Measurements from ENCODE around the gene CMTM6. TPM values are rescaled to one million over a fixed set of nuclear protein-coding genes. Genes with fewer than 3 reads are reported as not detected.

Gene CMTM6, protein sequence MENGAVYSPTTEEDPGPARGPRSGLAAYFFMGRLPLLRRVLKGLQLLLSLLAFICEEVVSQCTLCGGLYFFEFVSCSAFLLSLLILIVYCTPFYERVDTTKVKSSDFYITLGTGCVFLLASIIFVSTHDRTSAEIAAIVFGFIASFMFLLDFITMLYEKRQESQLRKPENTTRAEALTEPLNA
- total RNA-seq: 59.3 and 107 TPM in 2 replicates

DNA sequence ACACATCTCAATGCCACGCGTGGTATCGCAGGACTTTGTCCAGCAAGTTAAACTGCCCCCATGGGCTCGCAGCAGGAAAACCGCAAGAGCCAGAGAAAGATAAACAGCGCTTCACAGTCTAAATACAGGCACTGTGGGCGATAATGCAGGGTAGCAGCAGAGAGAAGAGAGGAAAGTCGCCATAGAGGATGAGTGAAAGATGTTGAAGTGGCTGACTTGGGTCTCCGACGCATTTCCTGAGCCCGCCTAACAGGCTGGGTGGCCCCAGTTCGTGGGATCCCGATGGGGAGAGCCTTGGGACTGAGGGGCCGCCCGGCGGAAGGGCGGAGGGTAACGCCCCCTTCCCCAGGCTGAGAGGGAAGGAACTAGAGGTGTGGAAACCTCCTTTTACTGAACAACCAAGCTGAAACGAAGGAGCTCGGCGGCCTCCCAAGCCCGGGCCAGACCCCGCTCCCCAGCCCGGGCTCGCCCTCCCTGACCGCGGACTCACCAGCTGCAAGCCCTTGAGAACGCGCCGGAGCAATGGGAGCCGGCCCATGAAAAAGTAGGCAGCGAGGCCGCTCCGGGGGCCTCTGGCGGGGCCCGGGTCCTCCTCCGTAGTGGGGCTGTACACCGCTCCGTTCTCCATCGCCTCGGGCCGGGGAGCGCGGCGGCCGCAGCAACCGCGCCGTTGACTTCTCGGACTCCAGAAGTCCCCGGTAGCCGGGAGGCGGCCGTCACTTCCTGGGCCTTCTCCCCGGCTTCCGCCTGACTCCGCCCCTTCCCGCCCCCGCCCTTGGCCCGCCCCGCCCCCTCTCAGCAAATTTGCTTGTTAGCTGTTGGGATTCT is at the start of gene CMTM6:
TSS of gene CMTM6 (minus strand) at position 735 of the 828 bp plus-strand sequence. CDS start at position 628, 107 bp downstream.

Small RNA genes lying within 50 kb of the gene (small RNA-seq; reads per million reads assigned to genes)
- gene MIR548AY (ENCODE audit: low replicate concordance): not detected

Other genes with a start within 250 kb of the CMTM6 start
- 10.2 and 12.5 TPM in 2 replicates for gene CMTM7, start 111.0 kb downstream of the CMTM6 start, total RNA-seq
- 24.5 and 38.9 TPM in 2 replicates for gene DYNC1LI1, start 68.0 kb upstream of the CMTM6 start, total RNA-seq
- 25.4 and 26.9 TPM in 2 replicates for gene CNOT10, start 182.3 kb upstream of the CMTM6 start, total RNA-seq

Measured in placental pericyte (primary cell).